GM12878 (cell line): ENCODE results near the gene PRRX2. TPM values are rescaled to one million over a fixed set of nuclear protein-coding genes. Genes with fewer than 3 reads are reported as not detected.
"Not testable (repeated sequence)": the region's sequence is repeated elsewhere in the genome, so short reads cannot be mapped to it uniquely, and the experiment has no call there.

Experiments
- ATAC-seq: fragments of 200-7000 bp; cut with Tn5 transposase; 3 replicates; pipeline ENCODE4 v1.9.1; 2020; ENCODE audit warnings: mild to moderate bottlenecking, moderate library complexity
- BruUV-seq: library from RNA; stranded (reverse); fragments of 400-500 nt; replicated peaks from 2 replicates; lab custom pipeline; 2021; lab: Mats Ljungman, UMichigan
- CTCF ChIA-PET: fragments of 300-600 bp; sonication (Branson Sonifier 250); formaldehyde crosslinking; extraction: SDS; loops from one replicate; lab custom pipeline; 2021; ENCODE audit warnings: inconsistent platforms; lab: Yijun Ruan, JAX
- POLR2A ChIA-PET: fragments of 350-600 bp; formaldehyde crosslinking; extraction: SDS; loops from one replicate; lab custom pipeline; 2021; ENCODE audit warnings: inconsistent platforms; lab: Charles Lee
- RAD21 ChIA-PET: fragments of 300-600 bp; sonication (Branson Sonifier 250); formaldehyde crosslinking; loops from one replicate; lab custom pipeline; 2023; ENCODE audit warnings: antibody characterized with exemption; ENCODE audit not compliant: unreplicated experiment; lab: Charles Lee
- SMC1A ChIA-PET: fragments of 300-600 bp; sonication (Branson Sonifier 250); formaldehyde crosslinking; loops from one replicate; lab custom pipeline; 2023; ENCODE audit not compliant: unreplicated experiment, uncharacterized antibody; lab: Charles Lee
- DNase-seq: peaks from one replicate; pipeline ENCODE4 v3.0.0-alpha.2; 2011; ENCODE audit warnings: low read depth, low spot score
- FAIRE-seq: peaks from 3 replicates; lab custom pipeline; 2011; peaks lifted over from hg19 to GRCh38; lab: Jason Lieb, UNC
- H2AFZ ChIP-seq: 2 replicates; pipeline ENCODE4 v1.6.0; 2011; ENCODE audit warnings: low read depth, low read length, control low read depth; ENCODE audit not compliant: control insufficient read depth
- H3K27ac ChIP-seq: 2 replicates; pipeline ENCODE4 v1.5.1; 2011; ENCODE audit warnings: control low read depth; ENCODE audit not compliant: control insufficient read depth, insufficient read depth
- H3K27me3 ChIP-seq, 2 experiments: replicated peaks in 1 of 2; 2 replicates each; pipeline versions ENCODE4 v1.6.0 to v1.6.1; 2011; ENCODE audit warnings: low read length in 1 of 2; ENCODE audit not compliant: control insufficient read depth in 2 of 2, insufficient read depth in 2 of 2
- H3K36me3 ChIP-seq, 2 experiments: 2 replicates each; pipeline ENCODE4 v1.5.1; 2011; ENCODE audit warnings: low read length in 1 of 2; ENCODE audit not compliant: control insufficient read depth in 2 of 2, insufficient read depth in 2 of 2
- H3K4me1 ChIP-seq: 2 replicates; pipeline ENCODE4 v1.6.1; 2011; ENCODE audit warnings: mild to moderate bottlenecking, low read length, moderate library complexity, mixed read lengths; ENCODE audit not compliant: control insufficient read depth, insufficient read depth
- H3K4me2 ChIP-seq: 2 replicates; pipeline ENCODE4 v1.6.0; 2011; ENCODE audit warnings: control low read depth; ENCODE audit not compliant: control insufficient read depth, insufficient read depth
- H3K4me3 ChIP-seq: fragments of 200-600 bp; sonication (generic); 2 replicates; pipeline ENCODE4 v1.5.1; 2016
- H3K79me2 ChIP-seq: 2 replicates; pipeline ENCODE4 v1.6.0; 2011; ENCODE audit warnings: low read length; ENCODE audit not compliant: control insufficient read depth, insufficient read depth
- H3K9ac ChIP-seq: 2 replicates; pipeline ENCODE4 v1.8.0; 2011; ENCODE audit warnings: low read length, control low read depth, mixed read lengths; ENCODE audit not compliant: control insufficient read depth, insufficient read depth
- H3K9me3 ChIP-seq: replicated peaks from 3 replicates; pipeline ENCODE4 v1.5.1; 2011; ENCODE audit warnings: mild to moderate bottlenecking, low read length; ENCODE audit not compliant: control insufficient read depth, insufficient read depth
- H4K20me1 ChIP-seq: 2 replicates; pipeline ENCODE4 v1.6.0; 2011; ENCODE audit not compliant: control insufficient read depth, insufficient read depth
- BCL11A ChIP-seq: IDR thresholded peaks from 2 replicates; pipeline ENCODE4 v1.6.1; 2011; ENCODE audit warnings: low read depth, low read length
- NBN ChIP-seq: fragments of 450-650 bp; IDR thresholded peaks from 2 replicates; pipeline ENCODE4 v1.6.1; 2016
- SMARCA5 ChIP-seq: fragments of 450-650 bp; IDR thresholded peaks from 2 replicates; pipeline ENCODE4 v1.6.1; 2017; ENCODE audit warnings: mild to moderate bottlenecking
- WGBS: methylation state at CpG from one replicate; pipeline ENCODE4 v1.1.6; 2016; ENCODE audit warnings: low lambda C conversion rate; ENCODE audit not compliant: insufficient replicate concordance, insufficient coverage; ENCODE audit errors: missing lambda C conversion rate; 5-methylcytosine and 5-hydroxymethylcytosine counted together
- in situ Hi-C: fragments of 300-500 bp; cut with MboI; formaldehyde crosslinking; loops from 9 replicates; pipeline ENCODE4 v1.14.3; 2018; ENCODE audit warnings: mixed read lengths
- intact Hi-C: fragments of 100-400 bp; cut with micrococcal nuclease; formaldehyde crosslinking; loops from one replicate; pipeline ENCODE4 v1.14.2; 2022; ENCODE audit not compliant: unreplicated experiment
- polyA plus RNA-seq, 11 experiments: library from polyadenylated mRNA; depleted of rRNA in 4 of 11; unstranded in 6 of 11; stranded (reverse) in 5 of 11; fragments of >200 nt; fragmentation: Nextera tagmentation in 4 of 11; fragmentation: Illumina TruSeq in 1 of 11; extraction: Ambion mirVana in 4 of 11; extraction: Trizol in 1 of 11; gene quantifications; 1 replicate in 1 of 11; 2 replicates in 10 of 11; pipeline versions ENCODE4 v1.2.1 to v1.2.3, GENCODE V29; 2011 to 2016; ENCODE audit warnings: inconsistent platforms in 2 of 11, missing spikeins in 2 of 11, low read depth in 1 of 11
- total RNA-seq, 4 experiments: library from RNA; depleted of rRNA in 3 of 4; stranded (reverse); fragments of >200 nt in 3 of 4; fragmentation: Illumina TruSeq in 1 of 4; extraction: Trizol in 1 of 4; gene quantifications; 2 replicates each; pipeline versions ENCODE4 v1.2.1 to v1.2.3, GENCODE V29; 2013 to 2021

Gene PRRX2
- total and polyA plus RNA-seq, 10 of the 15 experiments (the other 5 are each of a cell fraction or from before 2014, with no cell fraction given): not detected

- no peak for TF ChIP-seq SMARCA5
Observed at GRCh38 chr9:129761901-129762369, 96.5 kb downstream of the PRRX2 start (continued).

DNA sequence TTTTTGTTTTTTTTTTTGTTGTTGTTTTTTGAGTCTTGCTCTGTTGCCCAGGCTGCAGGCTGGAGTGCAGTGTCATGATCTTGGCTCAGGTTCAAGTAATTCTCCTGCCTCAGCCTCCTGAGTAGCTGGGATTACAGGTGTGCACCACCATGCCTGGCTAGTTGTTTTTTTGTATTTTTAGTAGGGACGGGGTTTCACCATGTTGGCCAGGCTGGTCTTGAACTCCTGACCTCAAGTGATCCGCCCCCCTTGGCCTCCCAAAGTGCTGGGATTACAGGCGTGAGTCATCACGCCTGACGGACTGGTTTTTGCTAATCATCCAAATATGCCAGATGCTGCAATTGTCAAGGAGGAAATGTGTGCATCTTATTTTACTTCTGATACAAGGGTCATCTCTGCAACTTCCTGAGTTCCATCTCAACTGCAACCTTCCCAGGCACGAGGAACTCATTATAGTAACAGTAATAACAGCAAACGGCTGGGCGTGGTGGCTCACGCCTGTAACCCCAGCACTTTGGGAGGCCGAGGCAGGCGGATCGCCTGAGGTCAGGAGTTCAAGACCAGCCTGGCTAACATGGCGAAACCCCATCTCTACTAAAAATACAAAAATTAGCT, 97.0 kb downstream of the PRRX2 start:
- H3K4me1 ChIP-seq, in situ Hi-C loops, FAIRE-seq, RAD21 ChIA-PET, H2AFZ ChIP-seq, DNase-seq, intact Hi-C loops, ATAC-seq, H3K4me3 ChIP-seq, H3K9me3 ChIP-seq, H4K20me1 ChIP-seq, BruUV-seq, H3K36me3 ChIP-seq, H3K27ac ChIP-seq, H3K9ac ChIP-seq, H3K4me2 ChIP-seq, H3K27me3 ChIP-seq, H3K79me2 ChIP-seq: not testable (repeated sequence)
- ChIA-PET POLR2A (interaction anchor here (0.6 kb wide), 1 partner anchor 273 kb away, joined by 3 read pairs; no protein-coding TSS in a partner anchor), CTCF (interaction anchor here (0.6 kb wide), 1 partner anchor 14 kb away, joined by 3 read pairs; no protein-coding TSS in a partner anchor), SMC1A (interaction anchor here (1.4 kb wide), 1 partner anchor 18 kb away, joined by 4 read pairs; no protein-coding TSS in a partner anchor)
- WGBS: 28% methylated on average over 13 of the region's 13 CpGs

DNA sequence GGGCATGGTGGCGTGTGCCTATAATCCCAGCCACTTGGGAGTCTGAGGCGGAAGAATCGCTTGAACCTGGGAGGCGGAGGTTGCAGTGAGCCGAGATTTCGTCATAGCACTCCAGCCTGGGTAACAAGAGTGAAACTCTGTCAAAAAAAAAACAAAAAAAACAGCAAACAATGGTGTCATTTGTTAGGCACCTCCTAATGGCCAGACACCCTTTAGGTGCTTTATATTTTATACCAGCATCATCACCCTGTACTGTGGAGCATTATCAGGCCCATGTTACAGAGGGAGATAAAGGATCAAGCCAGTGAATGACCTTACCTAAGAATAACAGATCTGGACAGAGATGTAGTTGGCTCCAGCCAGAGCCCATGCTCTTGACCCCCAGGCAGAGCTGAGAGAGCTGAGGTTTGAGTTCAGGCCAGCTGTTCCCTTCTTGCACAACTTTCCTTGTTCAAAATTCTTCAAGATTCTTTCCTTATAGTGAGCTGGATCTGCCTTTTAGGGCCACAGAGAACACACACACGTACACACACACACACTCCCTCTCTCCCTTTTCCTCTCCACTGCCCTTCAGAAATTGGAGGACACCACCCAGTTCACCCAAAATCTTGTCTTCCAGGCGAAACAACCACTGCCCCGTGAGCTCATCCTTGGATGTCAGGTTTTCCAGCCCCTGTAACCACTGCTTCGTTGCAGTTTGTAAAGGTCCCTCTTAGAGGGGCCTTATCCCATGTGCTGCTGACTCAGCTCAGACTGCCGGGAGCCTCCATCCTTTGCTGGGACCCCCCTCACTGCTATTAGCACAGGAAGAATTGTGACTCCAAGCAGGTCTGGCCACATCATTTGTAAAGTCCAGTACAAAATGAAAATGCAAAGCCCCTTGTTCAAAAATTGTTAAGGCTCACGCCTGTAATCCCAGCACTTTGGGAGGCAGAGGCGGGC, 97.8 kb downstream of the PRRX2 start:
- FAIRE-seq (no peak), DNase-seq (no peak), ATAC-seq (no peak)
- no peak overlapping the region for H3K4me3 ChIP-seq
- POLR2A ChIA-PET: no interaction called here
- H3K4me1 ChIP-seq: no peaks in the 10 kb centered on the region
- intact Hi-C loops: no loop called here
- in situ Hi-C loops: no loop called here
- no peaks in the 10 kb centered on the region for H3K79me2 ChIP-seq
- CTCF ChIA-PET: interaction anchor here (0.6 kb wide), 1 partner anchor 1250 kb away, joined by 3 read pairs; no protein-coding TSS in a partner anchor
- H3K36me3 ChIP-seq: no peaks in the 10 kb centered on the region
- H4K20me1 ChIP-seq: no peaks in the 10 kb centered on the region
- RAD21 ChIA-PET: interaction anchor here (1.2 kb wide), 1 partner anchor 19 kb away, joined by 5 read pairs; no protein-coding TSS in a partner anchor
- SMC1A ChIA-PET: interaction anchor here (1.4 kb wide), 1 partner anchor 18 kb away, joined by 4 read pairs; no protein-coding TSS in a partner anchor
- WGBS: 51% methylated on average over 13 of the region's 13 CpGs
- TF ChIP-seq BCL11A: no peak
- no peak for TF ChIP-seq NBN
- no peak overlapping the region for H3K27ac ChIP-seq
- no peak overlapping the region for H2AFZ ChIP-seq
- H3K9ac ChIP-seq: no peak overlapping the region
- no peak overlapping the region for H3K4me2 ChIP-seq
- H3K9me3 ChIP-seq: no peaks in the 10 kb centered on the region
- BruUV-seq: no TSS peak
- no peaks in the 10 kb centered on the region for H3K27me3 ChIP-seq
